Left lobe of liver (tissue), 2 donors: Measurements from ENCODE around the gene CNPY1. TPM values are rescaled to one million over a fixed set of nuclear protein-coding genes. Genes with fewer than 3 reads are reported as not detected.
A peak's percentile ranks its signal among the peaks of the same experiment; 100 is the strongest.
"Not testable (repeated sequence)": the region's sequence is repeated elsewhere in the genome, so short reads cannot be mapped to it uniquely, and the experiment has no call there.

Source experiments
- ATAC-seq: fragments of 200-7000 bp; cut with Tn5 transposase; one replicate; pipeline ENCODE4 v1.9.1; 2020; ENCODE audit warnings: mild to moderate bottlenecking, moderate library complexity
- DNase-seq: peaks from one replicate; pipeline ENCODE4 v3.0.0-alpha.2; 2020; ENCODE audit warnings: low spot score
- total RNA-seq: library from RNA; stranded (reverse); gene quantifications from one replicate; pipeline ENCODE4 v1.2.1, GENCODE V29; 2021
- donor health status: DM: no; HTN: no; CAD: no; lungs with moderate emphysema.
- donor health status: DM: no; HTN: yes; CAD: no.

Gene CNPY1
- total RNA-seq, 1 donor from 2014 or later = not detected

GRCh38 chr7:155534691-155535090 is 11.7 kb downstream of the CNPY1 start:
- no peak for ATAC-seq
- no peak for DNase-seq

- DNase-seq (no peak), ATAC-seq (peak; percentile 56)
Measured at GRCh38 chr7:155533827-155534690, 12.3 kb downstream of the CNPY1 start.

DNA sequence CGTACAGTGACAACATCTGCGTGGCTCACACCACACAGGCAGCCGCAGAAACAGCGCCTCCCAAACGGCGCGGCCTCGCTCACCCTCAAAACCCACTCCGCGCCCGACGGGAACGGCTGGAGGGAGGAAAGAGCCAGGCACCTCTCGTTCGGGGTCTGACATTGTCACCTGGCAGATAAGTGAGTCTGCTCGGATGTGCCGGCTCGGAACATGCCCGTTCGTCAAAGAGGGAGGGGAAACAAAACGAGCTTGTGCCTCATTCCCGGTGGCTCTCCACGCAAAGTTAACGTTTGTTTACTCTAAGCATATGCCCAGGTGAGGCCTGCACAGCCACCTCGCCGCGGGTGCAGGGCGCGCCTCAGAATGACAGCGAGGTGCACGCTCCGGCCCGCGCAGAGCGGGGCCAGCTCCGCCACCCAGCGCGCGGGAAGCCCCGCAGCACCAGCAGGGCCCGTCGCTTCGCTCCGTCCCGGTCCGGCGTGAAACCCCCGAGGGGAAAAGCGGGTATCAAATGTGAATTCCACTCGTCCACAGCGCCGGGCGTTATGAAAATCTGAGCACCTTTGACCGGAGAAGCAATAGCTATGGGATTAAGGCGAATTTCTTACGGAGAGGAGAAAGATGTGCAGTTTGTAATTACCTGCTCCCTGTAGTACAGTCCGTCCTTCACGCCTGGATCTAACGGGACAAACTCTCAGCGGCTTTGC is 13.1 kb downstream of the CNPY1 start:
- no peak for DNase-seq
- peak; percentile 66 for ATAC-seq

DNA sequence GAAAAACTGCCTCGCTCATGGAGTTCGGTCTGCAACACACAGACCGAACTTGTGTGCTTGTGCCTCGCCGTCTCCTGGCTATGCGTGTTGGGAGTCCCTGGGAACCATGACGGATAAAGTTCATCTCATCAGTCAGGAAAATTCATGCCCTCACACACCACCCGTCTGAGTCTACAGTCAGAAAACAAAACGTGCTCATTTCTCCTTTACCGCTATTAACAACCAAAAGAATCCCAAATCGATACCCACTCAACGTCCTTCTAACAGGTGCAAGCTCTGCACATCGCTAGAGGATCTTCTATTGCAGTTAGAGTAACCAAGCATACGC is 13.6 kb downstream of the CNPY1 start:
- no peak for ATAC-seq
- DNase-seq = no peak

DNA sequence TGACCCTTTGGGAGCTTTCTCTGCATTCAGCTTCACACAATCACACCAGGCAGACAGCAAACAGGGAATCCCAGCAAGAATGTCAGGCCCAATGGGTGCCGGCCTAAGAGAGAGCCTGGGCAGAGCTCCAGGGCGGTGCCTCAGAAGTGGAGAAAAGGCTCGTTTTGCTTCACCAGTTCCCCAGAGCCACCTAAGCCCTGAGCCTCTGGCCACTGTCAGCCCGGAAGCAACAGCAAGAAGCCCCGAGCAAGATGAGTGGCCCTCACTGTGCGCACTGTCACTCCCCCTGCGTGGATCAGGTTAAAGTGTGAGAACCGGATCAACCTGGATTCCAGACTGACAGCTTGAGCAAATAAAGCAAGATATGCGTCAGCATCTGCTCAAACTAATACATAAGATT is 14.7 kb downstream of the CNPY1 start:
- no peak for DNase-seq
- ATAC-seq = peak; percentile 25

GRCh38 chr7:155530601-155531000 is 15.8 kb downstream of the CNPY1 start:
- DNase-seq = no peak
- ATAC-seq = no peak

GRCh38 chr7:155529845-155530244 is 16.5 kb downstream of the CNPY1 start:
- no peak for DNase-seq
- no peak for ATAC-seq

- no peak for DNase-seq
- ATAC-seq = no peak
Measured at GRCh38 chr7:155529346-155529745, 17.0 kb downstream of the CNPY1 start.

- no peak for DNase-seq
- no peak for ATAC-seq
Measured at GRCh38 chr7:155527664-155528063, 18.7 kb downstream of the CNPY1 start.

- ATAC-seq = no peak
- no peak for DNase-seq
Measured at GRCh38 chr7:155526225-155526624, 20.1 kb downstream of the CNPY1 start.

GRCh38 chr7:155524018-155524556 is 22.3 kb downstream of the CNPY1 start:
- DNase-seq (no peak), ATAC-seq (no peak)

DNA sequence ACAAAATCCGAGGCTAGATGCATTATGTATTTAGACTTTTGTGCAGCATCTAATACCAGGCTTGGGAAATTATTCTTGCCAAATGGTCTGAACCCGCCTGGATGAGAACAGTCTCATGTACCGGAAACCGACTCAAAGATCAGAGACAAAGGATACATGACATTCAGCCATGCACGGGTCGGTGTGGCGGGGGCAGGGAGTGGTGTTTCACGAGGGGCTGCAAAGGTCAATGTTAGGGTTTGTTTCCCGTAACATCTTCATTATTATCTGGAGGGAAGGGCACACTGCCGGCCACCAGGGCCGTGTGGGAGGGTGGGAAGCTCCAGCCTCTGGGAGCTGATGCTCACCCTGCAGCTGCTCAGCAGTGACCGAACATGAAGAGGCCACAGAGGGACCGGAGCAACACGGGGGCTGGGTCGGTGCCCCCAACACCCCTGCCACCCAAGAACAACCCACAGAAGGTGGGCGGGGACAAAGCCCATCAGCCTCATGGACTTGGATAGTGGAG is 23.1 kb downstream of the CNPY1 start:
- ATAC-seq (no peak), DNase-seq (no peak)

- DNase-seq = no peak
- ATAC-seq = no peak
Measured at GRCh38 chr7:155521743-155522398, 24.5 kb downstream of the CNPY1 start.

GRCh38 chr7:155521007-155521742 is 25.2 kb downstream of the CNPY1 start:
- ATAC-seq = no peak
- no peak for DNase-seq

- DNase-seq (no peak), ATAC-seq (no peak)
Measured at GRCh38 chr7:155520114-155520513, 26.2 kb downstream of the CNPY1 start.

- DNase-seq, ATAC-seq: not testable (repeated sequence)
Measured at GRCh38 chr7:155519358-155519757, 27.0 kb downstream of the CNPY1 start.

- ATAC-seq = no peak
- DNase-seq = no peak
Measured at GRCh38 chr7:155518633-155519032, 27.7 kb downstream of the CNPY1 start.

GRCh38 chr7:155517969-155518368 is 28.4 kb downstream of the CNPY1 start:
- no peak for DNase-seq
- ATAC-seq = no peak

GRCh38 chr7:155517452-155517851 is 28.9 kb downstream of the CNPY1 start:
- ATAC-seq (no peak), DNase-seq (no peak)

GRCh38 chr7:155516466-155516865 is 29.9 kb downstream of the CNPY1 start:
- DNase-seq (no peak), ATAC-seq (no peak)

GRCh38 chr7:155515318-155515717 is 31.0 kb downstream of the CNPY1 start:
- no peak for ATAC-seq
- no peak for DNase-seq
